HEK293T (cell line): ENCODE results near the gene MAST4.

ENCODE experiments used
- BHLHE40 ChIP-seq: fragments of 450-650 bp; IDR thresholded peaks from 2 replicates; pipeline ENCODE4 v1.6.1; 2016; ENCODE audit warnings: mild to moderate bottlenecking, moderate library complexity, borderline replicate concordance
- CTBP1 ChIP-seq: fragments of 450-650 bp; IDR thresholded peaks from 2 replicates; pipeline ENCODE4 v1.6.1; 2016; ENCODE audit warnings: borderline replicate concordance
- ELF4 ChIP-seq: fragments of 450-650 bp; IDR thresholded peaks from 2 replicates; pipeline ENCODE4 v1.6.1; 2017; ENCODE audit warnings: antibody characterized with exemption
- FOXK2 ChIP-seq: fragments of 450-650 bp; IDR thresholded peaks from 2 replicates; pipeline ENCODE4 v1.6.1; 2016; ENCODE audit warnings: mild to moderate bottlenecking
- HDGF ChIP-seq: fragments of 450-650 bp; IDR thresholded peaks from 2 replicates; pipeline ENCODE4 v1.6.1; 2017; ENCODE audit warnings: antibody characterized with exemption, borderline replicate concordance
- SP1 ChIP-seq: fragments of 450-650 bp; IDR thresholded peaks from 2 replicates; pipeline ENCODE4 v1.6.1; 2017
- TARDBP ChIP-seq: fragments of 450-650 bp; IDR thresholded peaks from 2 replicates; pipeline ENCODE4 v1.6.1; 2016

- TF ChIP-seq ELF4 (no peak), FOXK2 (no peak), SP1 (no peak), BHLHE40 (no peak), TARDBP (no peak), HDGF (no peak), CTBP1 (no peak)
Measured at GRCh38 chr5:66982470-66982869, 386.3 kb downstream of the MAST4 start.
